GM19397 (cell line): Measurements from ENCODE around the gene KIAA0319L.
"Not testable (repeated sequence)": the region's sequence is repeated elsewhere in the genome, so short reads cannot be mapped to it uniquely, and the experiment has no call there.

Experiments
- ATAC-seq: cut with Tn5 transposase; IDR thresholded peaks from one replicate; pipeline ENCODE4 v1.9.1; 2021; ENCODE audit warnings: mild to moderate bottlenecking, moderate library complexity; ENCODE audit not compliant: unreplicated experiment

KIAA0319L gene

DNA sequence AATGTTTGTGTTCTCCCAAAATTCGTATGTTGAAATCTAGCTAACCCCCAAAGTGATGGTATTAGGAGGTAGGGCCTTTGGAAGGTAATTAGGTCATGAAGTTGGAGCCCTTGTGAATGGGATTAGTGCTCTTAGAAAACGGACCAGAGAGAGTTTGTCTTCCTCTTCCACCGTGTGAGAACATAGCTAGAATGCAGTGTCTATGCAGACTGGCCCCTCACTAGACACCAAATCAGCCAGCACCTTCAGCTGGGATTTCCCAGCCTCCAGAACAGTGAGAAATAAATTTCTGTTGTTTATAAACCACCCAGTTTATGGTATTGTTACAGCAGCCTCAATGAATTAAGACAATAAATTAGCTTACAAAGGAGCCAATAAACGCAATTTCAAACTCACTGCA lies 58.0 kb downstream of the KIAA0319L start:
- no peak for ATAC-seq

DNA sequence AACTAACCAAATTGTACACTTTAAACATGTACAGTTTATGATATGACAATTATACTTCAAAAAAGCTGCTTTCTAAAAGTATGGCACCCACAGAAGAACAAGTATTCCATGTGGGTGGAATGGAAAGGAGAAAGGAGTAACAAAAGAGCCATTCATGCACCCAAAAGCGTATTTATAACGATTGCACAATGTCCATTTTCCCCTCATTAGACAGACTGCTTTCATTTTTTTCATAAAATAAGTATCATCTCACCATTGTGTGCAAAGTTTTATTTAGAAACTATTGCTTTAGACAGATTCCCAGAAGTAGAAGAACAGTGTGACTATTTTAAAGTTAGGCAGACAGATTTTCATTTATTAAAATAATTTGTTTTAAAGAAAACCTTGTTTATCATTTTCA lies 59.6 kb downstream of the KIAA0319L start:
- ATAC-seq, result no peak

DNA sequence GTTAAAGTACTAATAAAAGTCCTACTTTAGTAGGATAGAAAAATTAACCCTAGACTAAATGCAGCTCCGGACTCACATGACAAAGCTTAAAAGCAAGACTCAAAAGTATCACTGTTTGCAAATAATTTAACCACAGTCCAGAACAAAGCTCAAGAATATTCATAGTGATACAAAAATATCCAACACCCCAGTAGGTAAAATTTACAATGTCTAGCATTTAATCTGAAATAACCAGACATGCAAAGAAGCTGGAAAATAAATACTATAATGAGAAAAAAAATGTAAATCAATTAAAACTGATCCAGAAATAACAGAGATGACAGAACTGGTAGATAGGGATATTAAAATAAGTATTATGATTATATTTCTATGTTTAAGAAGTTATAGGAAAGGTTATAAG lies 67.0 kb downstream of the KIAA0319L start:
- no peak for ATAC-seq

DNA sequence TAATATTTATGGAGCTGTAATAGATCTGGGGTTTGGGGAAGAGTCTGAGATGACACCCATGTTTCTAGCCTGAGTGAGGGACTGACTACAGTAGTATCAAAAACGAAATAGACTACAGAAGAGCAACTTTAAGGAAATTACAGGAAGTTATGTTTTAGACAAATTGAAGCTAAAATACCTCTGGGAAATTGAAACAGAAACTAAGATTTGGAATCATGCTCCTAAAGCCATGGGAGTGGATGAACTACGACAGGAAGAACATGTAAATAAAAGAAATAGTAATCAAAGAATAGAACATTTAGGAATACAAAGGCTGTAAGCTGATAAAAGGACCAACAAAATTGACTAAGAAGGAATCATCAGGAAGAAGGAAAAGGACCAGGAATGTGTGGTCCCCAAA lies 68.9 kb downstream of the KIAA0319L start:
- no peak for ATAC-seq

DNA sequence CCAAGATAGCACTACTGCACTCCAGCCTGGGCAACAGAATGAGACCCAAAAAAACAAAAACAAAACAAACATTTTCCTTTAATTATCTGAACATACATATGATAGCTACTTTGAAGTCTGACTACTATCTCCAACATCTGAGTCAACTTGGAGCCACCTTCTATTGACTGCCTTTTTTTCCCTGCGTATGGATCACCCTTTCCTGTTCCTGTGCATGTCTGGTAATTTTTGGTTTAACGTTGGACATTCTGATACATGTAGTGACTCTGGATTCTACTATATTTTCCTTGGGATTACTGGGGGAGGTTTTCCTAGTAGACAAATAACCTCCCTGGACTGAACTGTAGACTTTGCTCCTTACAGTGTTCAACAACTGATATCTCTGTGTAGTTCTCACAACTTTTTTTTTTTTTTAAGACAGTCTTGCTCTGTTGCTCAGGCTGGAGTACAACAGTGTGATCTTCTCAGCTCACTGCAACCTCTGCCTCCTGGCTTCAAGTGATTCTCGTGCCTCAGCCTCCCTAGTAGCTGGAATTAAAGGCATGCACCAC lies 70.3 kb downstream of the KIAA0319L start:
- ATAC-seq, result no peak

DNA sequence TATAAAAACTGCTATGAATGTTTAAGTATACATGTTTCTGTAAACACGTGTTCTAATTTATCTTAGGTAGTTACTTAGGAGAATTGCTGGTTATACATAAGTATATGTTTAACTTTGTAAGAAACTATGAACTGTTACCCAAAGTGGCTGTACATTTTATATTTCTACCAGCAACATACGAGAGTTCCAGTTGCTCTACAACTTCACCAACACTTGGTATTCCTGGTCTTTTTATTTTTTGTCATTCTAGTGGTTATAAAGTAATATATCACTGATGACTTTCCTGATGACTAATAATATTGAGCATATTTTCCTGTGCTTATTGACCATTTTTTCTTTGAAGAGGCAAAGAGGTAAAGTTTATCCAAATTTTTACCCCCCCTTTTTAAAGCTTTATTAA lies 76.0 kb downstream of the KIAA0319L start:
- no peak for ATAC-seq

DNA sequence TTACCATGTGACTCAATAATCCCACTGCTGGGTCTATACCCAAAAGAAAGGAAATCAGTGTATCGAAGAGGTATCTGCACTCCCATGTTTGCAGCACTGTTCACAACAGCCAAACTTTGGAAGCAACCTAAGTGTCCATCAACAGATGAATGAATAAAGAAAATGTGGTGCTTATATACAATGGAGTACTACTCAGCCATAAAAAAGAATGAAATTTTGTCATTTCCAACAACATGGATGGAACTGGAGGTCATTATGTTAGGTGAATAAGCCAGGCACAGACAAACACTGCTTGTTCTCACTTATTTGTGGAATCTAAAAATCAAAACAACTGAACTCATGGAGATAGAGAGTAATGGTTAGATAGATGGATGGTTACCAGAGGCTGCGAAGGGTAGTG lies 79.3 kb downstream of the KIAA0319L start:
- no peak for ATAC-seq

DNA sequence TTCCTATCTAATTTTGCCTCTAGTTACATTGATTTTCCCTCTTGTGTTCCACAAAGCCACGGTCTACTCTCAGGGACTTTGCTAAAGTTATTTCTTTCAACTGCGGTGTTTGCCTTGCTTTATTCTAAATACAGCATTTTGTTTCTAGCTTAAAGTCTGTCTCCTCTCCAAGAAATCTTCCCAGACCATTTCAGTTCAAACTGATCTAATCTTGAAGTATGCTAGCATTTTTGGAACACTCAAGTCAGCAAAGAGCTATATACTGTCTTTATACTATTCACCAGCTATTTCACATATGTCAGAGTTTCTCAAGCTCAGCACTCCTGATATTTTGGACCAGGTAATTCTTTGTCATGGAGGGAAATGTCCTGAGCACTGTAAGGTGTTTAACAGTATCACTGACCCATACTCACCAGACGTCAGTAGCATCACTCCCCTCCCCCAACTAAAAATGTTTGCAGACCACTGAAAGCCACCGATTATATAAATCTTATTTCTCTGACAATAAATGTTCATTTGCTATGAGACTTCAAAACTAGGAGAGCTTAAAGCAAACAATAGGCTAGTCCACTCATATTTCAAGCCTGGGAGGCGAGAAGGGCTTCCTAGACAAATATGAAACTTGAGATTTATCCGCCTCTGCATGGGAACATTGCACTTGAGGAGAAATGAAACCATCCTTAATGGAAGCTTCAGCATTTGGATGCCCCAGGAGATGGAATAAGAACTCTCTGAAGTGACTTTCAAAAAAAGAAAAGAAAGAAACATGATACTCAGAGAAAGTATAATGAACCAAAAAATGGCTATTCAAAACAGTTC lies 81.1 kb downstream of the KIAA0319L start:
- ATAC-seq, result no peak

DNA sequence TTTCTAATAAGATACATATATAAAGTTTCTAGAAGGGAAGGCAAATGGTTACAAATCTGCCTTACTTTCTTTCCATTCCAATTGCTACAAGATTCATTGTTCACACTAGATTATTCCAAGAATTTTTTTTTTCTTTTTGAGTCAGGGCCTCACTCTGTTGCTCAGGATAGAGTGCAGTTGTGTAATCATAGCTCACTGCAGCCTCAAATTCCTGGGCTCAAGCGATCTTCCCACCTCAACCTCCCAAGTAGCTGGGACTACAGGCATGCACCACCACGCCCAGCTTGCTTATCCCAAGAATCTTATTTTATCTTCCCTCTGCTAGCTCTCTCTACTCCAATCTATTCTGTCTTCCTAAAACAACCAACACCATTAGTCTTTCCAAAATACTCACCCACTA lies 81.8 kb downstream of the KIAA0319L start:
- no peak for ATAC-seq

DNA sequence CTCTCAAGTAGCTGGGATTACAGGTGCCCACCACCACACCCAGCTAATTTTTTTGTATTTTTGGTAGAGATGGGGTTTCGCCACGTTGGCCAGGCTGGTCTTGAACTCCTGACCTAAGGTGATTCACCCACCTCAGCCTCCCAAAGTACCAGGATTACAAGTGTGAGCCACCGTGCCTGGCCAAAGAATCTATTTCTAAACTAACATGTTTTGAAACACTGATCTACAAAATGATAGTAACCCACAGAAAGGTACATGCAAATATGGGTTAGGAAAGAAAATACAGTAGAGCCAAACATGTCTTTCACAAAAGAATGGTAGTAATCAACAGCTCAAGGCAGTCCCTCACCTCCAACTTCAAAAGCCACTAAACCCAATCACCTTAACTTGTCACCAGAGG lies 84.0 kb downstream of the KIAA0319L start:
- not testable (repeated sequence) for ATAC-seq

DNA sequence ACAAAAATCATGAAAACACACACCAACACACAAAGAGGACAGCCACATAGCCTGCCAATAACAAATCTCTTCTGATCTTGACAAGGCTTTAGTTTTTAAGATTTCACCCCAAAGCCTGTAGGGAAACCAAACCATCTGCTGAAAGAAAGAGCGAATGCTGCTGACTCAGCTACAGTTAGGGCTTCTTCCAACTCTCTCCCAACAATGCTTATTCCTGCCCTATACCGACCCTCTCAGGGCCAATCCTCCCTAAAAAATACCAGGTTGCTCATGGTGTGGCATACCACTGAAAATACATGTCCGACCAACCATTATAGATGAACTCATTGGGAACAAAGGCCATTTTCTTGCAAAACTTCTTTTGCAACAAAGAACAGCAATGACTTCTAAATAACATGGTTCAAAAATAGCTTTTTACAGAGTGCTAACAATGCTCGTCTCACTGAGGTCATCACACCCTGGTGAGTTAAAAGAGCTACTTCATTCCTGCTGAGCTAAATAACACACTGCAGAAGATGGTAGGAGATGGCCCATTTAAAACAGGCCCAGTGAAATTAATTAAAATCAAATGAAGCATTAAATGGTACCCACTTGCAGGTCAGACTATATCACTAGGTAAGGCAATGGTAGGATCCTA lies 86.1 kb downstream of the KIAA0319L start:
- no peak for ATAC-seq

DNA sequence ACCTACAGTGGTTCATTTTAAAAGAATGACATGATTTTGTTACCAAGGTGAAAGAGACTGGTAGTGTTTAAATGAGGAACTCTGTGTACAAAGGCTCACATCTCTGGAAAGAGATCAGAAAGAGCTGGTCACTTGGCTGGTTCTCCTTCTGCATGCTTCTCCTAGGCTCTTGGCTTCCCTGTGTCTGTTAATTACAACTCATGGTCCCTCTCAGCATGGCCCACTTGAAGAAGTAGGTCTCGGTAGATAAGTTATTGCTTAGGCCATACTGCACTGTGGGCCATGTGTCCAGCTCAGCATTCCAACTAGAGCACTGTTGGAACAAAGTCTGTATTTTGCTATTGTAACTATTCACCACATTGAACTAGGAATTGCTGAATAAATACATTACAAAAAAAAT lies 91.1 kb downstream of the KIAA0319L start:
- no peak for ATAC-seq

DNA sequence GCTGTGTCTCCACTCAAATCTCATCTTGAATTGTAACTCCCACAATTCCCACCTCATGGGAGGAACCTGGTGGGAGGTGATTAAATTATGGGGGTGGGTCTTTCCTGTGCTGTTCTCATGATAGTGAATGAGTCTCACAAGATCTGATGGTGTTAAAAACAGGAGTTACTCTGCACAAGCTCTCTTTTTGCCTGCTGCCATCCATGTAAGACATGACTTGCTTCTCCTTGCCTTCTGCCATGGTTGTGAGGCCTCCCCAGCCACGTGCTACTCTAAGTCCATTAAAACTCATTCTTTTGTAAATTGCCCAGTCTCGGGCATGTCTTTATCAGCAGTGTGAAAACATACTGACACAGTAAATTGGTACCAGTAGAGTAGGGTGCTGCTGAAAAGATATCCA lies 93.5 kb downstream of the KIAA0319L start:
- not testable (repeated sequence) for ATAC-seq

DNA sequence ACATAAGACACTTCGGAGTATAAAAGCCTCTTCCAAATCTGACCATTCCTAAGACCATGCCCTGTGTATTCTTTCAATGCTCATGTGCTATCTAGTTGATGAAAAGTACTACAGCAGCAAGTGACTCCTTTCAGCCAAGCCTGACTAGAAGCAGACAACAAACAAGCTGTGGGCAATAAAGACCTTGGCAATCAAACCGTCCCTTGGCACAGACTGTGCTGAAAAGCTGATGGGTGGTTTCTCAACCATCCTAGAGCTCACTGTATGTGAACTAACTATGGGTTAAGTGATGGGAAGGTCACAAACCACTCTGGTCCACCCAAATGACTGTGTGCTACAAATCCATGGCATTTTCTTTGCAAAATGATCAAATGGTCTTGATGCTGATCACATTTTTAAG lies 94.0 kb downstream of the KIAA0319L start:
- ATAC-seq, result no peak

DNA sequence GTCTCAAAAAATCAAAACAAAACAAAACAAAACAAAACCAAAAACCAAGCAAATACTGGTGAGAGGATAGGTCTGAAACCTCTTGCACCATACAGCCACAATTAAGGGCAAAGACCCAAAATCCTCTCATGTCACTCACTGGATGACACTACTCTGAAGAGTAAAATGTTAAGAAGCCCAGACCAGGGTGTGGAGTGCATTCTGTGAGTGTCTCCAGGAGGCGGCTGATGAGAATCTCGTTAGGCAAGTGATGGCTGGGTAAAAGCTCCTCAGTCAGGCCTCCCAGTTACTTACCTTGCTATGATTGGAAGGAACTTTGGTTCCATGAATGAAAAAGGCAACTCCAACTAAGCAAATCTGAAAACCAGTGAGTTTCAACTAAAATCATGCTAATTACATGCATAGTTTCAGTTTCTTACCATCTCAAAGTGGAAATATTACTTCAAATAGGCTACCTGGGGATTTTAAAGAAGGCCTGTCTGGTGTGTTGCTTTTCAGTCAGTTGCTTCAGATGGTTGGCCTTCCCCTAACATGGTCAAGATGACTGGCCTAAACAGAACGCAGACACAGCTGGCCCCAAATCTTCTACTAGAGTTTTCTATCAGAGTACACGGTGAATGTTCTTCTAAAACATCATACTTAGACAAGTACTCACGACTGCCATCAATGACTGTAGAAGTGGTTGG lies 95.1 kb downstream of the KIAA0319L start:
- ATAC-seq, result no peak

DNA sequence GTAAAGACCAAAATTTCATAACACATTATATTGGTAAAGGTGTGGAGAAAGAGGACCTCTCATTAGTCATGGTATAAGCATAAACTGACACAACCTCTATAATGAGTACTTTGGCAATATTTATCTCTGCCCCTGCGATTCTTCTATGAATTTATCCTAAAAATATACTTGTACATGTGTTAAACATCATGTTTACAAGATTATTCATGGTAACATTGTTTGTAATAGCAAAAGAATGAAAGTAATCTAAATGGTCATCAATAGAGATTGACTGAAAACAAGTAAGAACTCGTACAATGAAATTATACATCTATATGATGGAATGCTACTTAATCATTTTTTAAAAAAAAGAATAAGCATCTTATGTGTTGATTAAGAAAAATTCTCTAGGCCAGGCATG lies 96.4 kb downstream of the KIAA0319L start:
- ATAC-seq, result no peak

DNA sequence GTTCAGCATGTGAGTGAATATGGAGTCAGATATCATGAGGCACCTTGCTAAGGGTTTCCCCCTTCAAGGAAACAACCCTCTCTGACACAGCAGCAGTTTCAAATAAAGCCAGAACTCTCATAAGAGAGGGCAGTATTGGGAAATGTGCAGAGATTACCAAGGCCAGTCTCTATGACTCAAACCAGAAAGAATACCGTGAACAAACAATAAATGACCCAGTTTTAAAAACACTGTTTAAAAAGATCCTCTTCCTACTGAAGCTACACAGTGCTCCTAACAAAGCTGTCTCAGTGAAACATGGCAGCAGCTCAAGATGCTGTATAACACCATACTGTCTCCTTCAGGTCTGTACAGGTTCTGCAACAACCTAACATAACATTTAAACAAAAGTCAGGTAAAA lies 102.6 kb downstream of the KIAA0319L start:
- ATAC-seq, result no peak

DNA sequence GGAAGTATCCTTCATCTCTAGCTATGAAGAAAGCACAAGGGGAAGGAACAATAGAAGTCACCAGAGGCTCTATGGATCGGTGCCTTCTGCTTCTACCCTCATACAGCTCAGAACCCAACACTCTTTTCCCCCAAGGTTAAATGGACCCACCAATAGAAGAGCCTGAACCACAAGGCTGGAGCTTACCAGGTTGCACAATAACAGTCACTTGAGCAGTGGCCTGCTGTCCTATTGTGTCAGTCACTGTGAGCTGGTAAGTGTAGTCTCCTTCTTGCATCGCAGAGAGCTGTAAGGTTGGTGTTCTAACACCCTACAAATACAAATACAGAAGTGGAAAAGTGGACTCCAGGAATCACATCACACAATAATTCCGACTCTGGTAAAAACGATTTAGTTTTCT lies 103.0 kb downstream of the KIAA0319L start:
- ATAC-seq, result no peak

DNA sequence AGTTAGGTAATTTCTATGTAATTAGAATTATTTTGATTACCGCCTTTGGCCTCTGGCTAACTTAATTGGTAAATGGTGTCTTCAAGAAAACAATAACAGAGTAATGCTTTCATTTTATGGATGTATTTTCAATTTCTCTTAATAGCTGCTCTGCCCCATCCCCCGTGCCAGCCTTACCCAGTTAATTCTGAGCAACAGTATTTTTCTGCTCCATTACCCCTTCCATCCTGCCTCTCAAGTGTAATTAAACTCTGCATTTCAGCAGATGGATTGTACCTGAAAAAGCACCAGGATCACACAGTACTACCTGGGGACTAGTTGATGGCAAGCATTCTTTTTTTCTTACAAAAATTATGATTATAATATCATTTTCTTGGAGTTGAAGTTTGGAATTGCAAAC lies 104.2 kb downstream of the KIAA0319L start:
- no peak for ATAC-seq

DNA sequence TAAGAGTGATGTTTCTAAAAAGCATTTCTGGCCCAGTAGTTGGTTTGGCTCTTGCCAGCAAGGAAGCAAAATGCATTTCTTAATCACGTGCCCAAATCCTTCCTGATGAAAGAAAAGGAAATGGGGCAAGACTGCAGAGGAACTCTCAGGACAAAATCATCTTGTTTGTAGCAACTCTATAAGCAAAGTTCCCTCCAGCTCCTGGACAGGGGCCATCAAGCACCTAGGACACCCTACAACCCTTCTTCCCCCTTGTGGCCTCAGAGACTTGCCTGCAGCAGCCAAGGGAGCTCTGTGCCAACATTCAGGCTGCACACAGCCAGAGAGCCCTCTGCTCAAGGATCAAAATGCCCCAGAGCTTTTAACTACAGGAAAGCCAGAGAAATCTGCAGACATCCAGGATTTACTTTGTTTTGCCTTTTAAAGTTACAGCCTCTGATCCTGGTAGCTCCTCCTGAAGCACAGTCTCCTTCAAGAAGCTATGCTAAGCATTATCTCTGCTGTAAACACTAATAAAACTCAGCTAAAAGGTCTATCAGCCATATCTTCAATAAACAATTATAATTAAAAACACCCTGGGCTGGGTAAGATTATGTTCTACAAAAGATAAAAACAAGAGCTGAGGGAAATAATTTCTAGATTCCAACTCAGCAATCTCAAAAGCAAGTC lies 105.0 kb downstream of the KIAA0319L start:
- ATAC-seq, result no peak

DNA sequence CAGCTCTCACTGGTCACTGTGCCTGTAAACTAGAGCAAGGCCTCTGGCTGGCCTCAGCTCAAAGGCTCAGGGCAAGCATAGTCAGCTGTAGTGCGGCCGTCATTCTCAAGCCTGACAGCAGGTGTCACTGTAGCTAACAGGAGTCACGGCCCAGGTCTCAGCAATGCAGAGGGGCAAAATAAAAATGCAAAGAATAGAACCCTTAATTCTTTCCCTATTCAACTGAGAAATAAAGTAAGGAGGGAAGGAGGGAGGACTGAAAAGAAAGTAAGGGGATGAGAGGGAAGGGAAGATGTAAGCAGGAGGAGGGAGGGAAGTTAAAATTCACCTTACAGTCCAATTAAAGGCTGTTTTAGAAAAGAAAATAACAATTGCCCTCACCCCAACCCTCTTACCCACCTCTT lies 106.1 kb downstream of the KIAA0319L start:
- ATAC-seq, result no peak
